Adrenal gland (tissue), 5 donors: ENCODE measurements around the gene POU4F2.
"Not testable (repeated sequence)": the region's sequence is repeated elsewhere in the genome, so short reads cannot be mapped to it uniquely, and the experiment has no call there.

ENCODE experiments used
- CTCF ChIP-seq, 6 experiments: fragments of 450-650 bp in 4 of 6; fragments of 200-600 bp in 2 of 6; sonication (generic) in 1 of 6; IDR thresholded peaks; 1 replicate in 5 of 6; 2 replicates in 1 of 6; pipeline versions ENCODE4 v1.5.1 to v1.8.0; 2016 to 2021; ENCODE audit warnings: antibody characterized with exemption in 6 of 6, mild to moderate bottlenecking in 2 of 6, moderate library complexity in 1 of 6
- POLR2A ChIP-seq, 2 donors: fragments of 450-650 bp; IDR thresholded peaks; one replicate each; pipeline ENCODE4 v1.6.1; 2017; ENCODE audit warnings: antibody characterized with exemption in 2 of 2, mild to moderate bottlenecking in 2 of 2, moderate library complexity in 1 of 2
- donor health status: DM: no; HTN: no; CAD: no.

- TF ChIP-seq CTCF, POLR2A (IDR thresholded peaks at IDR 0.05): not testable (repeated sequence)
Measured at GRCh38 chr4:146663968-146664311, 25.2 kb downstream of the POU4F2 start.
